Mucosa of stomach (tissue), 1 donor: ENCODE measurements around the gene MAPK8.

ENCODE experiments used
- H3K27me3 ChIP-seq: one replicate; pipeline ENCODE4 v1.7.0; 2013; ENCODE audit warnings: mild to moderate bottlenecking, low read length; ENCODE audit not compliant: control insufficient read depth, insufficient read depth
- H3K36me3 ChIP-seq: one replicate; pipeline ENCODE4 v1.7.0; 2013; ENCODE audit warnings: low read length; ENCODE audit not compliant: control insufficient read depth, insufficient read depth
- H3K4me1 ChIP-seq: one replicate; pipeline ENCODE4 v1.7.0; 2013; ENCODE audit warnings: mild to moderate bottlenecking, low read length; ENCODE audit not compliant: control insufficient read depth, insufficient read depth
- H3K4me3 ChIP-seq: one replicate; pipeline ENCODE4 v1.7.0; 2013; ENCODE audit warnings: low read length
- H3K9ac ChIP-seq: one replicate; pipeline ENCODE4 v1.7.0; 2013; ENCODE audit warnings: mild to moderate bottlenecking, low read length, moderate library complexity
- H3K9me3 ChIP-seq: one replicate; pipeline ENCODE4 v1.7.0; 2013; ENCODE audit warnings: mild to moderate bottlenecking, low read length, moderate library complexity; ENCODE audit not compliant: control insufficient read depth
- donor health status: Pancreatic carcinoma.

Gene MAPK8

GRCh38 chr10:48437546-48437945 is 131.1 kb downstream of the MAPK8 start:
- no peaks in the 10 kb centered on the region for H3K36me3 ChIP-seq
- H3K9ac ChIP-seq: no peak overlapping the region
- no peaks in the 10 kb centered on the region for H3K9me3 ChIP-seq
- no peaks in the 10 kb centered on the region for H3K27me3 ChIP-seq
- H3K4me1 ChIP-seq: peaks cover 4% of the 10 kb centered on the region
- H3K4me3 ChIP-seq: no peak overlapping the region

GRCh38 chr10:48439031-48439430 is 132.6 kb downstream of the MAPK8 start:
- H3K9ac ChIP-seq: no peak overlapping the region
- no peaks in the 10 kb centered on the region for H3K27me3 ChIP-seq
- no peaks in the 10 kb centered on the region for H3K9me3 ChIP-seq

GRCh38 chr10:48439581-48440041 is 133.1 kb downstream of the MAPK8 start:
- H3K36me3 ChIP-seq: no peaks in the 10 kb centered on the region
- peaks cover 2% of the 10 kb centered on the region for H3K27me3 ChIP-seq
- peaks cover 4% of the 10 kb centered on the region for H3K4me1 ChIP-seq
- H3K4me3 ChIP-seq: no peak overlapping the region
- H3K9ac ChIP-seq: no peak overlapping the region
- no peaks in the 10 kb centered on the region for H3K9me3 ChIP-seq

More at GRCh38 chr10:48439031-48439430, 132.6 kb downstream of the MAPK8 start:
- Histone ChIP-seq H3K36me3 (no peaks in the 10 kb centered on the region), H3K4me1 (peaks cover 4% of the 10 kb centered on the region), H3K4me3 (no peak overlapping the region)

GRCh38 chr10:48440771-48441170 is 134.3 kb downstream of the MAPK8 start:
- peaks cover 4% of the 10 kb centered on the region for H3K4me1 ChIP-seq
- no peak overlapping the region for H3K9ac ChIP-seq
- no peaks in the 10 kb centered on the region for H3K9me3 ChIP-seq
- no peaks in the 10 kb centered on the region for H3K36me3 ChIP-seq
- peaks cover 3% of the 10 kb centered on the region for H3K27me3 ChIP-seq
- no peak overlapping the region for H3K4me3 ChIP-seq

GRCh38 chr10:48442090-48442808 is 135.8 kb downstream of the MAPK8 start:
- peaks cover 3% of the 10 kb centered on the region for H3K27me3 ChIP-seq
- no peaks in the 10 kb centered on the region for H3K36me3 ChIP-seq
- no peaks in the 10 kb centered on the region for H3K9me3 ChIP-seq
- no peak overlapping the region for H3K9ac ChIP-seq
- H3K4me1 ChIP-seq: peaks cover 4% of the 10 kb centered on the region
- no peak overlapping the region for H3K4me3 ChIP-seq

- Histone ChIP-seq H3K27me3 (peaks cover 3% of the 10 kb centered on the region), H3K9ac (no peak overlapping the region), H3K4me3 (no peak overlapping the region), H3K9me3 (no peaks in the 10 kb centered on the region), H3K4me1 (peaks cover 4% of the 10 kb centered on the region), H3K36me3 (no peaks in the 10 kb centered on the region)
These were observed 136.3 kb downstream of the MAPK8 start for GRCh38 chr10:48442809-48443177.

- peaks cover 3% of the 10 kb centered on the region for H3K27me3 ChIP-seq
- peaks cover 4% of the 10 kb centered on the region for H3K4me1 ChIP-seq
- H3K9me3 ChIP-seq: no peaks in the 10 kb centered on the region
- no peak overlapping the region for H3K9ac ChIP-seq
- no peaks in the 10 kb centered on the region for H3K36me3 ChIP-seq
- no peak overlapping the region for H3K4me3 ChIP-seq
These were observed 137.8 kb downstream of the MAPK8 start for GRCh38 chr10:48444266-48444665.

GRCh38 chr10:48444861-48445841 is 138.7 kb downstream of the MAPK8 start:
- no peaks in the 10 kb centered on the region for H3K4me1 ChIP-seq
- H3K4me3 ChIP-seq: no peak overlapping the region
- no peaks in the 10 kb centered on the region for H3K9me3 ChIP-seq
- peaks cover 3% of the 10 kb centered on the region for H3K27me3 ChIP-seq
- no peak overlapping the region for H3K9ac ChIP-seq
- no peaks in the 10 kb centered on the region for H3K36me3 ChIP-seq

- H3K4me1 ChIP-seq: no peaks in the 10 kb centered on the region
- H3K36me3 ChIP-seq: no peaks in the 10 kb centered on the region
- H3K9ac ChIP-seq: no peak overlapping the region
These were observed 139.5 kb downstream of the MAPK8 start for GRCh38 chr10:48445932-48446331.

GRCh38 chr10:48446785-48447184 is 140.3 kb downstream of the MAPK8 start:
- H3K27me3 ChIP-seq: peaks cover 3% of the 10 kb centered on the region
- H3K4me1 ChIP-seq: no peaks in the 10 kb centered on the region
- no peak overlapping the region for H3K9ac ChIP-seq
- H3K9me3 ChIP-seq: no peaks in the 10 kb centered on the region
- no peaks in the 10 kb centered on the region for H3K36me3 ChIP-seq
- H3K4me3 ChIP-seq: no peak overlapping the region

More at GRCh38 chr10:48445932-48446331, 139.5 kb downstream of the MAPK8 start:
- Histone ChIP-seq H3K4me3 (no peak overlapping the region), H3K9me3 (no peaks in the 10 kb centered on the region), H3K27me3 (peaks cover 3% of the 10 kb centered on the region)

GRCh38 chr10:48447356-48448215 is 141.1 kb downstream of the MAPK8 start:
- Histone ChIP-seq H3K4me1 (no peaks in the 10 kb centered on the region), H3K4me3 (no peak overlapping the region), H3K27me3 (peaks cover 3% of the 10 kb centered on the region), H3K36me3 (no peaks in the 10 kb centered on the region), H3K9me3 (no peaks in the 10 kb centered on the region), H3K9ac (no peak overlapping the region)
